MV-4-11 (cell line): ENCODE data around the gene TREML4.

Source experiments
- DNase-seq: peaks from one replicate; lab custom pipeline; 2025; lab: John Stamatoyannopoulos, UW

The TREML4 gene

GRCh38 chr6:41255638-41256246 lies 27.6 kb downstream of the TREML4 start:
- DNase-seq, result no peak

- DNase-seq, result peak; percentile 20
These were observed 28.2 kb downstream of the TREML4 start for GRCh38 chr6:41256383-41256782.

- DNase-seq, result peak; percentile 3
These were observed 29.4 kb downstream of the TREML4 start for GRCh38 chr6:41257369-41258195.

GRCh38 chr6:41258196-41258493 lies 30.0 kb downstream of the TREML4 start:
- no peak for DNase-seq

GRCh38 chr6:41262401-41262800 lies 34.3 kb downstream of the TREML4 start:
- no peak for DNase-seq

GRCh38 chr6:41263267-41263666 lies 35.1 kb downstream of the TREML4 start:
- DNase-seq, result no peak

GRCh38 chr6:41266541-41266940 lies 38.4 kb downstream of the TREML4 start:
- no peak for DNase-seq

- no peak for DNase-seq
These were observed 40.3 kb downstream of the TREML4 start for GRCh38 chr6:41268478-41268877.

- DNase-seq, result peak; percentile 24
These were observed 41.0 kb downstream of the TREML4 start for GRCh38 chr6:41269166-41269565.

- no peak for DNase-seq
These were observed 41.6 kb downstream of the TREML4 start for GRCh38 chr6:41269716-41270115.

- peak; percentile 97 for DNase-seq
These were observed 43.8 kb downstream of the TREML4 start for GRCh38 chr6:41271901-41272395.

- no peak for DNase-seq
These were observed 44.6 kb downstream of the TREML4 start for GRCh38 chr6:41272591-41273240.

GRCh38 chr6:41273714-41274113 lies 45.6 kb downstream of the TREML4 start:
- DNase-seq, result no peak

GRCh38 chr6:41274256-41274655 lies 46.1 kb downstream of the TREML4 start:
- no peak for DNase-seq

GRCh38 chr6:41275489-41275888 lies 47.3 kb downstream of the TREML4 start:
- DNase-seq, result peak; percentile 22

- peak; percentile 68 for DNase-seq
These were observed 49.5 kb downstream of the TREML4 start for GRCh38 chr6:41277605-41278004.

- peak; percentile 87 for DNase-seq
These were observed 50.7 kb downstream of the TREML4 start for GRCh38 chr6:41278699-41279405.

- DNase-seq, result peak; percentile 79
These were observed 52.4 kb downstream of the TREML4 start for GRCh38 chr6:41280381-41281057.

- no peak for DNase-seq
These were observed 55.5 kb downstream of the TREML4 start for GRCh38 chr6:41283600-41283999.

GRCh38 chr6:41284726-41285125 lies 56.6 kb downstream of the TREML4 start:
- no peak for DNase-seq

- peak; percentile 98 for DNase-seq
These were observed 58.6 kb downstream of the TREML4 start, which contains the start of gene TREM1 for GRCh38 chr6:41286544-41287346. Gene TREM1, minus strand, starts transcription at chr6:41286682. Its CDS starts 27 bp downstream, at chr6:41286655.
